NCI-H460 (cell line): Measurements from ENCODE around the gene KLRK1. TPM values are rescaled to one million over a fixed set of nuclear protein-coding genes. Genes with fewer than 3 reads are reported as not detected.
A peak's percentile ranks its signal among the peaks of the same experiment; 100 is the strongest.
"Not testable (repeated sequence)": the region's sequence is repeated elsewhere in the genome, so short reads cannot be mapped to it uniquely, and the experiment has no call there.

Experiments used
- DNase-seq: peaks from one replicate; pipeline ENCODE4 v3.0.0-alpha.2; 2016; ENCODE audit warnings: low read depth; ENCODE audit errors: extremely low read depth
- total RNA-seq: library from RNA; depleted of rRNA; stranded (reverse); fragments of >200 nt; shearing (Covaris generic); gene quantifications from 2 replicates; pipeline ENCODE4 v1.2.3, GENCODE V29; 2014

The KLRK1 gene
- total RNA-seq, 1 experiment from 2014 or later = not detected

DNA sequence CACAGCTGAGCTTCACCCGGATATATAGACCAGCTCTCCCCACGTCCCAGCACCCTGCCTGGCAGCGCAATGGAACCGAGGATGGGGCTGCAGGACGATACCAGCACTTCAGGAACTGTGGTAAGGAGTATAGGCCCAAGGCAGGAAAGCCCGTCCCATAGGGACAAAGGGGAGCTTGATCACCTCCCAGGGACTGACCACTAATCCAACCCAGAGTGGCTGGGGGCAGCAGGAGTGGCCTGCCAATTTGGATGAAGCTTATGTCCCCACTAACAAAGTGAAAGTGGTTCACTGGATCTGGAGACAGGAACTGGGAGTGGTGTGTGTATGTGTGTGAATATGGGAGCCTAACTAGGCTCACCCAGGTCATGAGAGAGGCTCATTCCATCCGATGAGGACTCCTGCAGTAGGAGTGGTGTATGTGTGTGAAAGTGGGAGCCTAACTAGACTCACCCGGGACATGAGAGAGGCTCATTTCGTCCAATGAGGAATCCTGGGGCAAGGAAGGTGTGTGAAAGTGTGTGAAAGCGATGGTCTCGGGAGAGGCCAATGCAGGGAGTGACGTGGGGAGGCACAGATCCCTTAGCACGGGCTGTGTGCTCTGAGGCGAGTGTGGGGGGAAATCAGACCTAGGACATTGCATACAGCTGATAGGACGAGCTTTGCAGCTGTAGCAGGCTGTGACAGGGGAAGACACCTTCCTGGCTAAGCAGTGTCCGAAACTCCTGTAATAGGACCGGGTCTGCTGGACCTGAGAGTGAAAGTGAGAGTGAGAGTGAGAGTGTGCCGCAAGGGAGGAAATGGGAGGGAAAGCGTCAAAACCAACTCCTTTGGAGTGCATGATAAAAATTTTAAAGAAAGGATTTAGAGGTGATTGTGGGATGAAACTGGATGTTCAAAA lies 25.7 kb downstream of the KLRK1 start:
- DNase-seq = no peak

DNA sequence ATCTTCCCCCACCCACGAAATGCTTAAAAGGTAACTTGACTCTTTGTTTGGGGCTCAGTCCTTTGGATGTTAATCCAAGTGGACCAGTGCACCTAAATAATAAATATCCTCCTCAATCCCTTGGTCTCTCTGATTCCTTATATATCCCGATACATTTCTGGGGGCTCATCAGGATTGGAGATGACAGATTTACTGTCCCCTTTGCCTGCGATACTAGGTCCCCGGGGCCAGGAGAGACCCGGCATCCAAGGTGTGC lies 26.3 kb downstream of the KLRK1 start:
- no peak for DNase-seq

GRCh38 chr12:10362828-10363657 lies 26.8 kb downstream of the KLRK1 start:
- DNase-seq = no peak

- DNase-seq = no peak
Observed at GRCh38 chr12:10362325-10362724, 27.5 kb downstream of the KLRK1 start.

GRCh38 chr12:10361622-10362021 lies 28.2 kb downstream of the KLRK1 start:
- DNase-seq = no peak

DNA sequence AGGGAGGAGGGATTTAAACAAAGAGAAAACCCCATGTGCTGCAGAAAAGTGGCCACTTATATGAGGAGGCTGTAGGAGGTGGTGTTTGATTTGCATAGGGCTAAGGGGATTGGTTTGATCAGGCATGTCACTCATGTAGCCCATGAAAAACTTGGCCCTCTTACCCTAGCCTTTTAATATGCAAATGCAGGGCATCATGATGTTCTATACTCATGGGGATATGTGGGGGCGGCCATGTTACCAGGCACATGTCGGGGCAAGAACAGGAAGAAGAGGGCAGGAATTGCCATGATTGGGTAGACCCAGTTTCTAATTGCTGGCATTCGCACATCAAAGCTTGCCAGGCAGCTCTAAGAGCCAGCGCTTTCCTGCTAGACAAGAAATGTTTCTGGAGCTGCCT lies 28.8 kb downstream of the KLRK1 start:
- no peak for DNase-seq

GRCh38 chr12:10358969-10359368 lies 30.9 kb downstream of the KLRK1 start:
- DNase-seq = no peak

DNA sequence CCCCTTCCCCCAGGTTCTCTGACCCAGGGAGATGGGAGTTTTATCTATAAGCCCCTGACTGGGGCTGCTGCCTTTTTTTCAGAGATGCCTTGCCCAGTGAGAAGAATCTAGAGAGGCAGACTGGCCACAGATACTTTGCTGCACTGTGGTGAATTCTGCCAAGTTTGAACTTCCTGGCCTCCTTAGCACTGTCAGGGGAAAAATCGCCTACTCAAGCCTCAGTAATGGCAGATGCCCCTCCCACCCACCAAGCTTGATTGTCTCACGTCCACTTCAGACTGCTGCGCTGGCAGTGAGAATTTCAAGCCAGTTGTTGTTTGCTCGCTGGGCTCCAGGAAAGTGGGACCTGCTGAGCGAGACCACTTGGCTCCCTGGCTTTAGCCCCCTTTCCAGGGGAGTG lies 31.7 kb downstream of the KLRK1 start:
- DNase-seq = no peak

GRCh38 chr12:10354502-10354901 lies 35.3 kb downstream of the KLRK1 start:
- DNase-seq = no peak

- DNase-seq = no peak
Observed at GRCh38 chr12:10354071-10354470, 35.8 kb downstream of the KLRK1 start.

- not testable (repeated sequence) for DNase-seq
Observed at GRCh38 chr12:10351457-10351856, 38.4 kb downstream of the KLRK1 start.

DNA sequence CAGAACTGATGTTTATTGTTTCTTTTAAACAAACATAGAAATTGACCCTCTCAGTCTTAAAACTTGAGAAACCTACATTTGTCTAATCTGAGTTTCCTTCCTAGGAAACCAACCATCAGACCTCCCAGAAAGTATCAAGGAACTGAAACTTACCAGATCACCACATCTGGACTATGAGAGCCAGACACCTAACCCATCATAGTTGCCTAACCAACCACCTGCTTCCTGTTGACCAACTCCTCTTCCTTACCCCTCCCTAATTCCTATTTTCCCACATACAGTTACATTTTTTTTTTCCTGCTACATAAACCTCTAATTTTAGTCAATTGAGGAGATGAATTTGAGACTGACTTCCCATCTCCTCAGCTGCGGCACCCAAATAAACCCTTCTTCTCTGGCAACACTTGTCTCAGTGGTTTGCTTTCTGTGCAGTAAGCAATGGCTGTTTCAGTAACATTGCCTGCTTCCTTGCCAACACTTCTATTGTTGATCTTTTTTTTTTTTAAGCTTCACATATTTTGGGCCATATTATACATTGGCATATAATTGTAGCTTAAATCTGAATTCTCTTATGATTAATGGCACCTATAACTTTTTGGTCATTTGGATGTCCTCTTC lies 47.8 kb downstream of the KLRK1 start:
- DNase-seq = no peak

DNA sequence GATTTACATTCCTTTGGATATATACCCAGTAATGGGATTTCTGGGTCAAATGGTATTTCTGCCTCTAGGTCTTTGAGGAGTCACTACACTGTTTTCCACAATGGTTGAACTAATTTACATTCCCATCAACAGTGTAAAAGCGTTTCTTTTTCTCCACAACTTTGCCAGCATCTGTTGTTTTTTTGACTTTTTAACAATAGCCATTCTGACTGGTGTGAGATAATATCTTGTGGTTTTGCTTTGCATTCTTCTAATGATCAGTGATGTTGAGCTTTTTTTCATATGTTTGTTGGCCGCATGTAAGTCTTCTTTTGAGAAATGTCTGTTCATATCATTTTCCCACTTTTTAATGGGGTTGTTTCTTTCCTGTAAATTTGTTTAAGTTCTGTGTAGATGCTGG lies 48.9 kb downstream of the KLRK1 start:
- not testable (repeated sequence) for DNase-seq

DNA sequence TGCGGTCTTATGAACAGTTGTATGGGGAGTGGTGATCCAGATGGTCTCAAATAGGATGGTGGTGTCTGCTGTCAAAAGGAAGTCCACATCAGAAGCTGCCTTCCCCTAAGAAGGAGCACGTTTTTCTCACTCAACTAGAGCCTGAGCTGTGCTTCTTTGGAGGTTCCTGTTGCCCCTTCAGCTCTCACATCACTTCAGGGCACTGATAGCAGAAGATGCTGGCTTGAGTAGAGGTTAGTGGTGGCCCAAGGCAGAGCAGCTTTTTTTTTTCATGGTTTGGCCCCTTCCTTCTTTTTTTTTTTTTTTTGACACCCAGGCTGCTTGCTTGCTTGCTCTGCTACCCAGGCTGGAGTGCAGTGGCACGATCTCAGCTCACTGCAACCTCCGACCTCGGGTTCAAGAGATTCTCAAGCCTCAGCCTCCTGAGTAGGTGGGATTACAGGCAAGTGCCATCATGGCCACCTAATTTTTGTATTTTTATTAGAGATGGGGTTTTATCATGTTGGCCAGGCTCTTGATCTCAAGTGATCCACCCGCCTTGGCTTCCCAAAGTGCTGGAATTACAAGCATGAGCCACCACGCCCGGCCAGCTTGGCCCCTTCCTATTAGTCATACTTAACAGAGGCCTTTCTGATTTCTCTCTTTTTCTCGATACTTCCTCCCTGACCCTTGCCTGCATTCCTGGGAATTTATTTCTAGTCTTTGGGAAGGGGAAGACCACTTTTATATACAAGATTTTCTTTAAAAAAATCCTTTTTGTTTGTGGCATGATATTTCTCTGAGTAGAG lies 50.6 kb downstream of the KLRK1 start:
- no peak for DNase-seq

DNA sequence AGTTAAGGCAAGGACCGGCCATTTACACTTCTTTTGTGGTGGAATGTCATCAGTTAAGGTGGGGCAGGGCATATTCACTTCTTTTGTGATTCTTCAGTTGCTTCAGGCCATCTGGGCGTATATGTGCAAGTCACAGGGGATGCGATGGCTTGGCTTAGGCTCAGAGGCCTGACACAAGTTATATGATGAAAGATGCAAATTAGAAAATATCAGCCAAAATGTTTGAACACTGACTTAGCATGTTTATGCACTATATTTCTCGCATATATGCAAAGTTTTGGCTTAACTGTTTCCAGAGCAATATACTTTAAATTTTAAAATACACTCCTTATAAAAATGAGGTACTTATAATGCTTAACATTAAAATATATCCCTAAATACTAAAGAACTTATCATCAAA lies 51.4 kb downstream of the KLRK1 start:
- DNase-seq = not testable (repeated sequence)

DNA sequence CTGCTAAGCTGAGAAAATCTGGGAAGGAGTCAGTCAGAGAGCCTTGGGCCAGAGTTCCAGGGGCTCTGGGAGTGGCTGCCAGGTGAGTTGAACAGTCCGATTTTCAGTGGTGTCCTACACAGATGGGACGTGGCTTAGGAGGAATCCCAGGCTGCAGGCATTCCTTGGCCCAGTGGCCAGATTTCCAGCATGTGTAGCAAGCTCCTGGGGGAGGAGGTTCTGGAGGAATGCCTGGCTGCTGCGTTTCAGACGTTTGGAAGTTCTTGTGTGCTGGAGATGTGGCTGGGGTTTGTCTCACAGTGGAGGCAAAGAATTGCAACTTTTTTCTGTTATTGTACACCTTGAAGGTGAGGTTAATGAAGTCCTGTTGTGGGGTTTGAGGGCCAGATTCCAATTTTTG lies 53.6 kb downstream of the KLRK1 start:
- DNase-seq = not testable (repeated sequence)

GRCh38 chr12:10331642-10332239 lies 58.1 kb downstream of the KLRK1 start:
- DNase-seq = peak; percentile 60

GRCh38 chr12:10328691-10329090 lies 61.1 kb downstream of the KLRK1 start:
- not testable (repeated sequence) for DNase-seq
